HEK293T (cell line): ENCODE results near the gene RNU7-1.

Experiments
- CTCF ChIA-PET: fragments of 350-600 bp; formaldehyde crosslinking; extraction: SDS; loops from one replicate; lab custom pipeline; 2021; ENCODE audit warnings: antibody characterized with exemption, inconsistent platforms; lab: Yijun Ruan, JAX
- POLR2A ChIA-PET: fragments of 350-600 bp; formaldehyde crosslinking; extraction: SDS; loops from one replicate; lab custom pipeline; 2020; ENCODE audit warnings: antibody characterized with exemption, inconsistent platforms; lab: Yijun Ruan, JAX
- DNase-seq: peaks from one replicate; pipeline ENCODE4 v3.0.0; 2012; ENCODE audit warnings: mixed read lengths; ENCODE audit errors: extremely low spot score
- ARNT ChIP-seq: fragments of 450-650 bp; IDR thresholded peaks from 2 replicates; pipeline ENCODE4 v1.6.1; 2017; ENCODE audit warnings: mild to moderate bottlenecking
- BHLHE40 ChIP-seq: fragments of 450-650 bp; IDR thresholded peaks from 2 replicates; pipeline ENCODE4 v1.6.1; 2016; ENCODE audit warnings: mild to moderate bottlenecking, moderate library complexity, borderline replicate concordance
- CTBP1 ChIP-seq: fragments of 450-650 bp; IDR thresholded peaks from 2 replicates; pipeline ENCODE4 v1.6.1; 2016; ENCODE audit warnings: borderline replicate concordance
- ELF4 ChIP-seq: fragments of 450-650 bp; IDR thresholded peaks from 2 replicates; pipeline ENCODE4 v1.6.1; 2017; ENCODE audit warnings: antibody characterized with exemption
- FOXA1 ChIP-seq: fragments of 450-650 bp; IDR thresholded peaks from 2 replicates; pipeline ENCODE4 v1.6.1; 2016; ENCODE audit warnings: mild to moderate bottlenecking
- FOXK2 ChIP-seq: fragments of 450-650 bp; IDR thresholded peaks from 2 replicates; pipeline ENCODE4 v1.6.1; 2016; ENCODE audit warnings: mild to moderate bottlenecking
- HDGF ChIP-seq: fragments of 450-650 bp; IDR thresholded peaks from 2 replicates; pipeline ENCODE4 v1.6.1; 2017; ENCODE audit warnings: antibody characterized with exemption, borderline replicate concordance
- L3MBTL2 ChIP-seq: fragments of 450-650 bp; conservative IDR thresholded peaks from 2 replicates; pipeline ENCODE4 v1.6.1; 2016; ENCODE audit warnings: mild to moderate bottlenecking
- LEF1 ChIP-seq: fragments of 450-650 bp; IDR thresholded peaks from 2 replicates; pipeline ENCODE4 v1.6.1; 2017; ENCODE audit warnings: mild to moderate bottlenecking, borderline replicate concordance
- NFRKB ChIP-seq: fragments of 450-650 bp; IDR thresholded peaks from 2 replicates; pipeline ENCODE4 v1.6.1; 2016; ENCODE audit warnings: mild to moderate bottlenecking, moderate library complexity
- SP1 ChIP-seq: fragments of 450-650 bp; IDR thresholded peaks from 2 replicates; pipeline ENCODE4 v1.6.1; 2017
- SUZ12 ChIP-seq: fragments of 450-650 bp; IDR thresholded peaks from 2 replicates; pipeline ENCODE4 v1.6.1; 2016; ENCODE audit warnings: mild to moderate bottlenecking
- TARDBP ChIP-seq: fragments of 450-650 bp; IDR thresholded peaks from 2 replicates; pipeline ENCODE4 v1.6.1; 2016
- TF ChIP-seq, protein P1 (sequence below): fragments of 450-650 bp; IDR thresholded peaks from 2 replicates; pipeline ENCODE4 v1.6.1; 2016

RNU7-1 gene

DNA sequence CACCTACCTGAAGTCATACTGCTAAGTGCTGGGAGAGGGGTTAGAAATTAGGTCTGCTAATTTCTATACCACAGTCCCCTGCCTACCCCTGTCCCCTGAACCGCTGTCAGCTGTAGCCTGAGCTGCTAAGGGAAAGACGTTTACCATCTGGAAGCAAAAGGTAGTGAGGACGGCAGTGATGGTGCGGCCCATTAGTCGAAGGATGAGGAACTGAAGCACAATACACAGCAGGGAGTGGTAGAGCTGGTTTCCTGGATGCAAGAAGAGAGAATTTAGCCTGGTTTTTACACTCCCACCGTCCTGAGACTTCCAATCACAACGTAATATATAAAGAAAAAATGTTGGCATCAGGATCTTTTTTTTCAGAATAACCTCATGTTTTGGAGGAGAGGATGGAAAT is 38.9 kb downstream of the RNU7-1 start:
- TF ChIP-seq HDGF (no peak), ARNT (no peak), FOXA1 (no peak), ELF4 (no peak), LEF1 (no peak), SP1 (no peak), L3MBTL2 (no peak), TARDBP (no peak), CTBP1 (no peak), BHLHE40 (no peak)
- ChIA-PET POLR2A (no interaction called here), CTCF (no interaction called here)
- no peak for DNase-seq

DNA sequence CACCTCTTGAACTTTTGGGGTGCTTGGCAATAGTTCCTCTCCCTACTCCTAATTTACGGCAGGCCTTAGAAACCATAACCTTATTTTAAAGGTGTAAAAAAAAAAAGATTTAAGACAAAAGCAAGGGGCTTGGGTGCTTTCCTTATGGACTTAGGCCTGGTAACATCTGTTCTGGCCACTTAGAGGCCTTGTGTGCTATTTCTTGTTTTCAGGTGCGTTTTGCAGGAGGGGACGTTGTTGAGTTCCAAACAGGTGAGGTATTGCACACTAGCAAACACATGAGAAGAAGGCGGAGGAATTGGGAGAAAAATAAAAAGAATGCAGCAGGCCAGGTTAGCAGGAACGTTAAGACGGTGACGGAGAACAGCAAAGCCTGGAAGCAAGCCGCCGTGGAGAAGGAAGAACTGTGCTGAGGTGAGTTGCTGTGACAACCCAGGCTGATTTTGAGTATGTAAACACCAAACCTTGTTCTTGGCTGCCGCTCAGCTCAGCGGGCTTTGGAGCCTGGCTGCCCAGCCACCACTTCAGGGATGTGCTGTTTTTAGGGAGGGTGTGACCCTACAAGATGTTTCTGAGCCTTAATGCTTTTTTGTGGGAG is 44.4 kb downstream of the RNU7-1 start:
- ChIA-PET POLR2A (no interaction called here), CTCF (no interaction called here)
- no peak for DNase-seq
- TF ChIP-seq BHLHE40 (no peak), SUZ12 (no peak), LEF1 (no peak), TARDBP (no peak), L3MBTL2 (no peak), NFRKB (no peak), FOXK2 (no peak), CTBP1 (no peak), ELF4 (no peak)
- TF ChIP-seq, protein P1, sequence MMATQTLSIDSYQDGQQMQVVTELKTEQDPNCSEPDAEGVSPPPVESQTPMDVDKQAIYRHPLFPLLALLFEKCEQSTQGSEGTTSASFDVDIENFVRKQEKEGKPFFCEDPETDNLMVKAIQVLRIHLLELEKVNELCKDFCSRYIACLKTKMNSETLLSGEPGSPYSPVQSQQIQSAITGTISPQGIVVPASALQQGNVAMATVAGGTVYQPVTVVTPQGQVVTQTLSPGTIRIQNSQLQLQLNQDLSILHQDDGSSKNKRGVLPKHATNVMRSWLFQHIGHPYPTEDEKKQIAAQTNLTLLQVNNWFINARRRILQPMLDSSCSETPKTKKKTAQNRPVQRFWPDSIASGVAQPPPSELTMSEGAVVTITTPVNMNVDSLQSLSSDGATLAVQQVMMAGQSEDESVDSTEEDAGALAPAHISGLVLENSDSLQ = no peak
